DMS 273 (cell line): Measurements from ENCODE around the gene TIMP4.

Source experiments
- DNase-seq: peaks from one replicate; lab custom pipeline; 2025; ENCODE audit not compliant: unreplicated experiment; lab: John Stamatoyannopoulos, UW

Gene TIMP4

GRCh38 chr3:12186046-12186445 is 27.3 kb upstream of the TIMP4 start:
- no peak for DNase-seq

- no peak for DNase-seq
These were observed 26.5 kb upstream of the TIMP4 start for GRCh38 chr3:12185172-12185710.

- DNase-seq: no peak
These were observed 25.8 kb upstream of the TIMP4 start for GRCh38 chr3:12184541-12184940.

- DNase-seq: no peak
These were observed 24.2 kb upstream of the TIMP4 start for GRCh38 chr3:12182687-12183441.

- DNase-seq: no peak
These were observed 23.1 kb upstream of the TIMP4 start for GRCh38 chr3:12181806-12182205.

- no peak for DNase-seq
These were observed 22.6 kb upstream of the TIMP4 start for GRCh38 chr3:12181301-12181700.

GRCh38 chr3:12180631-12181030 is 21.9 kb upstream of the TIMP4 start:
- no peak for DNase-seq

GRCh38 chr3:12180218-12180617 is 21.5 kb upstream of the TIMP4 start:
- DNase-seq: peak; percentile 4

- no peak for DNase-seq
These were observed 20.7 kb upstream of the TIMP4 start for GRCh38 chr3:12179441-12179840.

GRCh38 chr3:12178091-12178820 is 19.5 kb upstream of the TIMP4 start:
- no peak for DNase-seq

GRCh38 chr3:12177126-12177525 is 18.4 kb upstream of the TIMP4 start:
- no peak for DNase-seq

GRCh38 chr3:12175844-12176453 is 17.2 kb upstream of the TIMP4 start:
- DNase-seq: peak; percentile 42

- no peak for DNase-seq
These were observed 16.5 kb upstream of the TIMP4 start for GRCh38 chr3:12175137-12175593.

- no peak for DNase-seq
These were observed 11.5 kb upstream of the TIMP4 start for GRCh38 chr3:12170207-12170606.

- no peak for DNase-seq
These were observed 7.2 kb upstream of the TIMP4 start for GRCh38 chr3:12165909-12166308.

GRCh38 chr3:12159227-12159601 is 502 bp upstream of the TIMP4 start:
- DNase-seq: no peak

GRCh38 chr3:12157026-12157425 is 1.7 kb downstream of the TIMP4 start:
- DNase-seq: peak; percentile 4

GRCh38 chr3:12155828-12156227 is 2.9 kb downstream of the TIMP4 start:
- DNase-seq: no peak

GRCh38 chr3:12155264-12155663 is 3.4 kb downstream of the TIMP4 start:
- DNase-seq: no peak

GRCh38 chr3:12154151-12154550 is 4.6 kb downstream of the TIMP4 start:
- no peak for DNase-seq

- DNase-seq: no peak
These were observed 8.6 kb downstream of the TIMP4 start for GRCh38 chr3:12150112-12150511.

- no peak for DNase-seq
These were observed 9.7 kb downstream of the TIMP4 start for GRCh38 chr3:12149029-12149428.
